ENCODE results near the gene DPY19L1. TPM values are rescaled to one million over a fixed set of nuclear protein-coding genes. Genes with fewer than 3 reads are reported as not detected.
A peak's percentile ranks its signal among the peaks of the same experiment; 100 is the strongest.
"Not testable (repeated sequence)": the region's sequence is repeated elsewhere in the genome, so short reads cannot be mapped to it uniquely, and the experiment has no call there.

DPY19L1 gene
- total RNA-seq = 10 to 100 TPM; 24.9 to 29.5 TPM

DNA sequence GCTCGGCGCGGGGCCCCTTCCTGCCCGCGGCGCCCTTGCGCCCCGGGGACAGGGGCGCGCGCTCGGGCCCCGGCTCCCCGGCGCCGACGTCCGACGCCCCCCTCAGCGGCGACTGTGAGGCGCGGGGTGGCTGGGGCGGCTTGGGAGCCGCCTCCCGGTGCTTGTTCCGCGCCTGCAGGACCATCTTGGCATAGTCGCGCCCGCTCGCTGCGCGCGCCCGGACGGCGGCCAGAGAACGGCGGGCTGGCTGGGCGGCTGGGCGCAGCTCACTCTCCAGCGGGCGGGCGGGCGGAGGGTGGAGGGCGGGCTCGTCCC is at the start of gene DPY19L1:
TSS of gene DPY19L1 (minus strand) at position 275 of the 315 bp plus-strand sequence. CDS start at position 184, 91 bp downstream.
- CTCF ChIA-PET = interaction anchor here (1.3 kb wide), 1 partner anchor 45 kb away, joined by 3 read pairs; no protein-coding TSS in a partner anchor
- DNase-seq = no peak
- Mint-ChIP-seq H3K9me3 (no peaks in the 10 kb centered on the region), H3K27ac (peak within 1 kb of the TSS; percentile 86), H3K4me3 (peak within 1 kb of the TSS; percentile 82), H3K36me3 (ENCODE audit: low read depth) (peaks cover 3% of the 10 kb centered on the region), H3K27me3 (peaks cover 1% of the 10 kb centered on the region), H3K4me1 (peaks cover 35% of the 10 kb centered on the region)
- POLR2A ChIA-PET = no interaction called here

DNA sequence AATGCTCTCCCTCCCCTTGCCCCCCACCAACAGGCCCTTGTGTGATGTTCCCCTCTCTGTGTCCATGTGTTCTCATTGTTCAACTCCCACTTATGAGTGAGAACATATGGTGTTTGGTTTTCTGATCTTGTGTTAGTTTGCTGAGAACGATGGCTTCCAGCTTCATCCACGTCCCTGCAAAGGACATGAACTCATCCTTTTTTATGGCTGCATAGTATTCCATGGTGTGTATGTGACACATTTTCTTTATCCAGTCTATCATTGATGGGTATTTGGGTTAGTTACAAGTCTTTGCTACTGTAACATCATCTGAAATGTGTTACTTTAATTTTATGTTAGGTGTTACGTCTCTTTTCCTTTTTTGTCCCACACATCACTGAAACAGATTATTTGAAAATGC is 42.2 kb upstream of the DPY19L1 start:
- H3K4me1 Mint-ChIP-seq; DNase-seq; POLR2A ChIA-PET; H3K27ac Mint-ChIP-seq; CTCF ChIA-PET; H3K36me3 Mint-ChIP-seq (ENCODE audit: low read depth); H3K9me3 Mint-ChIP-seq; H3K4me3 Mint-ChIP-seq; H3K27me3 Mint-ChIP-seq: not testable (repeated sequence)

DNA sequence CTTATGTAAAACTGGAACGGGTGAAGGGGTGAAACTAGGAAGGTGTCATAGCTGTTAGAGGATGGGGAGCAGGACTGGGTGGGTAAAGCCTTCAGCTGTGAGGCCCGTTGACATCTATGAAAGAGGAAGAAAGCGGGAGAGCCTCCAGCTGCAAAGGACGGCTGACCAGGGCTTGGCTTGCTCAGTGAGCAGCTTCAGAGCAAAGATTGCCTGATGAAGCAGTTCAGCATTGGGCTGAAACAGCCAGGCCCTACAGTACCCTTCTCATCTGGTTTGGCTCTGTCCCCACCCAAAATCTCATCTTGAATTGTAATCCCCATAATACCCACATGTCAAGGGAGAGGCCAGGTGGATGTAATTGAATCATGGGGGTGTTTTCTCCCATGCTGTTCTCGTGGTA is 36.7 kb upstream of the DPY19L1 start:
- not testable (repeated sequence) for H3K27me3 Mint-ChIP-seq, H3K4me3 Mint-ChIP-seq, H3K4me1 Mint-ChIP-seq

DNA sequence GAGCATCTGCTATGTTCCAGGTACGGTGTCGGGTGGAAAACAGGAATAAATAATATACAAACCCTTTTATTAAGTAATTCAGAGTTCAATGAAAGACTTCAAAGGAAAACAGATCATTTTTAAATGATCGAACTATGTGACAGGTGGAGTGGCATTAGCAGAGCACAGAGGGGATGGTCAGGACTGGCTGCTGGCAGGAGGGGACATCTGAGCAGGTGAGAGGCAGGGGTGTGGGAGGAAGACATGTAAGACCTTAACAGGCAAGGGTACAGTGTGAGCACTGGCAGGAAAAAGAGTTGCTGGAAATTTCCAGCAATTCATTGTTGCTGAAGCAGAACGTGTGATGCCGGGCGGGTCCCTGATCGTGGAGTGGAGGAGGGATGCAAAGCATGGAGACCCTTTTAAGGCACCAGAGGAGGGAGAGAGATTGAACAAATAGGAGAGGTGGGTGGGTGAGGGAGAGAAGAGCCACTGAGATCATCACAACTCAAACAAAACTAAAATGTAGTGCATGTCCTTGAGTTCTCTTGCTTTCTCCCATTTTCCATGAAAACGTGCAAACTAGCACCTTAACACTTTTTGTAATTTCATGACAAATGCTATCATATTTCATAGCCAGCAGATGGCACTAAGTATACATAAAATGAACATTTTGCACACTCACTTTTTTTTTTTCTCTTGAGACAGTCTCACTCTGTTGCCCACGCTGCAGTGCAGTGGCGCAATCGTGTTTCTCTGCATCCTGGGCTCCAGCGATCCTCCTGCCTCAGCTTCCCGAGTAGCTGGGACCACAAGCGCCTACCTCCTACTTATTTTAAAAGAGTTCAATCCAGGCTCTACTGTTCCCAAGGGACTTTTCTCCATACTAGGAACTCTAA is 35.9 kb upstream of the DPY19L1 start:
- H3K4me1 Mint-ChIP-seq; H3K9me3 Mint-ChIP-seq; DNase-seq; H3K27ac Mint-ChIP-seq; CTCF ChIA-PET; POLR2A ChIA-PET; H3K27me3 Mint-ChIP-seq; H3K36me3 Mint-ChIP-seq (ENCODE audit: low read depth); H3K4me3 Mint-ChIP-seq: not testable (repeated sequence)

More for the DNA sequence above, 36.7 kb upstream of the DPY19L1 start:
- DNase-seq; H3K36me3 Mint-ChIP-seq (ENCODE audit: low read depth); POLR2A ChIA-PET; CTCF ChIA-PET; H3K27ac Mint-ChIP-seq; H3K9me3 Mint-ChIP-seq: not testable (repeated sequence)

DNA sequence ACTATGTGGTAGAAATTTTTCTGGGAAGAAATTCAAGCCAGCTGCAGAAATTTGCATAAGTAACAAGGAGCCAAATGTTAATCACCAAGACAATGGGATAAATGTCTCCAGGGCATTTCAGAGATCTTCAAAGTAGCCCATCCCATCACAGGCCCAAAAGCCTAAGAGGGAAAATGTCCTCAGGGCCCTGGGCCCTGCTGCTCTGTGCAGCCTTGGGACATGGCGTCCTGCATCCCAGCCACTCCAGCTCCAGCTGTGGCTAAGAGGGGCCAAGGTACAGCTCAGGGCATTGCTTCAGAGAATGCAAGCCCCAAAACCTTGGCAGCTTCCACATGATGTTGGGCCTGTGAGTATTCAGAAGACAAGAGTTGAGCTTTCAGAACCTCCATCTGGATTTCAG is 31.8 kb upstream of the DPY19L1 start:
- H3K27ac Mint-ChIP-seq; H3K36me3 Mint-ChIP-seq (ENCODE audit: low read depth); POLR2A ChIA-PET; H3K9me3 Mint-ChIP-seq; H3K4me3 Mint-ChIP-seq; DNase-seq; H3K4me1 Mint-ChIP-seq; H3K27me3 Mint-ChIP-seq; CTCF ChIA-PET: not testable (repeated sequence)

DNA sequence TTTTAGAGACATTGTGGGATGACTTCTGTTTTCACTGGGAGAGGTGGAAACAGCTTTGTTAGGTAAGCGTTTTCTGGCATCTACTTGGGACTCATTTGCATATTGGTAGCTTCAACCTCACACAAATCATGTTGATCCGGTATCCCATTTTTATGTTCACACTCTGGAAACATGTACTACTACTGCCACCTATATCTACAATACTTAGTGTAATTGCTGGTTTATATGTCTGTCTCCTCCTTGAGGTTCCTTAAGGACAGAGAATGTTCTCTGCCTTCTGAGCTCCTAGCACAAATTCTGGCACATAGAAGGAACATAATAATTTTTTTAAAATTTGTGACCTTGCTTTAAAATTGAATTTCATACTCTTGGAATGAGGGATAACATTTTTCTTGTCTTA is 28.1 kb upstream of the DPY19L1 start:
- POLR2A ChIA-PET; H3K4me3 Mint-ChIP-seq; DNase-seq; H3K27me3 Mint-ChIP-seq; H3K27ac Mint-ChIP-seq; H3K4me1 Mint-ChIP-seq; H3K9me3 Mint-ChIP-seq; CTCF ChIA-PET; H3K36me3 Mint-ChIP-seq (ENCODE audit: low read depth): not testable (repeated sequence)

DNA sequence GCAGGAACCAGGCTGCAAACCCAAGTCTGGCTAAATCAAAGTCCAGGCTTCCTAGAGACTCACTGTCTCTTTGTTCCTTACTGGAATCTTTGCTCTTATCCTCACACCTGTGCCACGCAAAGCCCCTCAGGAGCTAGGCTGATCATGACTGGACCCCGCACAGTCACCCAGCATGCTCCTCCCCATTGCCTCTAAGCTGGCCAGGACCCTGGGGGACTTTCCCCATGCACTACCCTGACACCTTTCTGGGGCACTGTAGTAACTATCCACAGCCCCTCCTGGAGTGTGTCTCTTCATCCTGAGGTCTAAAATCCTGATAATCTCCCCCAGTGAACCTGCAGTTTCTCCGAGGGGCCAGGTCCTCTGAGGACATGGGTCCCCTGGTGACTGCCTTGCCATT is 21.3 kb upstream of the DPY19L1 start:
- H3K4me1 Mint-ChIP-seq; H3K27me3 Mint-ChIP-seq; H3K4me3 Mint-ChIP-seq; H3K27ac Mint-ChIP-seq; POLR2A ChIA-PET; H3K9me3 Mint-ChIP-seq; CTCF ChIA-PET; H3K36me3 Mint-ChIP-seq (ENCODE audit: low read depth); DNase-seq: not testable (repeated sequence)

DNA sequence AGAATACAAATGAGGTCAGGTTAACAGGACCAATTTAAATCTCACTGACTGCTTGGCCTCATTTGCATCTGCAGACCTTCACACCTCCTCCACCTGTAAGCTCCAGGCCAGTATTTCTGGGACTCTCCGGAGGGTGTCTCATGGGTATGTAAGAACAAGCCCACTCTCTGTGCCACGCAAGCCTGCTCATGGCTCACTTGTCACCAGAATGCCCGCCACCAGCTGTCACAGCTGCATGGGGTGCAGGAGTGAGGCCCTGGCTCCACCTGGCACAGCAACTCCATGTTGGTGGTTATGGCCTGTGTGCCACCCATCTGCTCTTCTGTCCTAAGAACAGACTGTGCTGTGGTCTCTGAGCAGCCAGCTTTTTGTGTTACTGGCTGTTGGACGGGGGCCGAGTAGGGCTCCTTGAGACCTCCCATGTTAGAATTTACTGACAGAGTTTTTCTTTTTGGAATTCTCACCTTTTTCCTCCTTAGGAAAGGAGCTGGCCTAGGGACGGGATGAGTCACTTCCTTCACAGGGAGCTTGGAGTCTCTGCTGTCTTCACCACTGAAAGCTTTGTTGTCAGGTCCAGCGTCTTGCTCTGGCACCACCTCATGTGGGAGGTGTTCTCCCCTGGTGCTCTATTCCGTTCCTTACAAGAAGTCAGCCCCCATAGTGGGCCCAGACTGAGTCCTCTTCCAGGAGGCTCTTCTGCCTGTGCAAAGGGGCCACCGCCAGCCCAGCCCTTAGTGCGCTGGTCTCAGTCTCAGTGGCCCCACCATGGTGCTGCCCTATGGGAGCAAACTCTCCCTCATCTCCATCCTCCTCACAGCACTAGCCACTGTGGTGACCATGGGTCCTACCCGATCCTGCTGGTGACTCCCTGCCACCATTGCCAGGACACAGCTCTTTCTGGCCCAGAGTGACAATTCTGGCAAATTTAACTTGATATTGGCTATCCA is 20.5 kb upstream of the DPY19L1 start:
- H3K27me3 Mint-ChIP-seq; H3K27ac Mint-ChIP-seq; H3K4me1 Mint-ChIP-seq; CTCF ChIA-PET; H3K36me3 Mint-ChIP-seq (ENCODE audit: low read depth); H3K9me3 Mint-ChIP-seq; DNase-seq; H3K4me3 Mint-ChIP-seq; POLR2A ChIA-PET: not testable (repeated sequence)

DNA sequence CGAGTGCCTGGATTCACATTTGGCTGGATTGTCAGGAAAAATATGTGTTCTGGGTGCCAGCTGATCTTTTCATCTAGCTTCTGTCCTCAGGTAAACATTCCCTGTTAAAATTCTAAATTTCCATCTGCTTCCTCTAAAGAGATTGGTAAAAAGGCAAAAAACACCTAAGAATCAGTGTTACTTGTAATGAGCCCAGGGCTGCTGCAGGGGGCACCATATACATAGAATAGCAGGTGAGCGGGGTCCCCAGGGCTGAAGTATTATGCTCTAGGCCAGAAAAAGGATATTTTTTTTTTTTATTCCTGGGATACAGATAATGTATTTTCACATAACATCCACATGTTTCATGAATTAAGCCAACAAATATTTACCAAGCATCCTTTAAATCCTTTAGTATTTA is 18.4 kb upstream of the DPY19L1 start:
- H3K4me3 Mint-ChIP-seq; H3K36me3 Mint-ChIP-seq (ENCODE audit: low read depth); H3K9me3 Mint-ChIP-seq; H3K4me1 Mint-ChIP-seq; CTCF ChIA-PET; H3K27ac Mint-ChIP-seq; POLR2A ChIA-PET; DNase-seq: not testable (repeated sequence)
- peaks cover 12% of the 10 kb centered on the region for H3K27me3 Mint-ChIP-seq

DNA sequence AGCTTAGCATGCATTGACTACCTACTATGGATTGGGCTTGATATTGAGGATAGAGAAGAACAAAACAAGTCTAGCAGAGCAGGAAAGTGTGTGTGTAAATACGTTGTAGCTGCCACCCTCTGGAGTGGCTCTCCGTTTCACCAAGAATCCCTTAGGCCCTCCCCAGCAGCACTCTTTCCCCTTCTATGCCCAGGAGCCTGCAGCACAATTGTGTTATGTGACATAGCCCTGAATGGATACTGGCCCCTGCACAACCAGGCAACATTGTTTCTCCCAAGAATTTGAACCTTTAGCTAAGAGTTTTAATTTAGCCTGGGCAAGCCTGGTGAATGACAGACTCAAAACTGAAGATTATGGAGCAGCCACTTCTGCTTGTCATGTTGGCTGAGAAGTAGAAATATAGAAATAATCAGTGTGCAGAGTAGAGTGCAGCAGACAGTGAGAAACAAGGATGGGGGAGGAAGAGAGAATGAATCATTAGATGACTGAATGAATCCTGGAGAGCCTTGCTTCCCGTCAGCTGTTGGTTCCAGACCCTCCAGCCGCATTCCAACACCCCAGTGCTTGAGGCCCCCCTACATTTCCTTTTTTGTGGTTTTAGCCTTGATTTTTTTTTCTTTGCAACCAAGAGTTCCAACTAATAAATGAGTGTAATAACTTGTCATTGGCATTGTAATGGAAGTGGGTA is 16.3 kb upstream of the DPY19L1 start:
- H3K27ac Mint-ChIP-seq; H3K36me3 Mint-ChIP-seq (ENCODE audit: low read depth); H3K4me1 Mint-ChIP-seq; CTCF ChIA-PET; H3K9me3 Mint-ChIP-seq; POLR2A ChIA-PET; DNase-seq; H3K4me3 Mint-ChIP-seq: not testable (repeated sequence)
- peaks cover 12% of the 10 kb centered on the region for H3K27me3 Mint-ChIP-seq

DNA sequence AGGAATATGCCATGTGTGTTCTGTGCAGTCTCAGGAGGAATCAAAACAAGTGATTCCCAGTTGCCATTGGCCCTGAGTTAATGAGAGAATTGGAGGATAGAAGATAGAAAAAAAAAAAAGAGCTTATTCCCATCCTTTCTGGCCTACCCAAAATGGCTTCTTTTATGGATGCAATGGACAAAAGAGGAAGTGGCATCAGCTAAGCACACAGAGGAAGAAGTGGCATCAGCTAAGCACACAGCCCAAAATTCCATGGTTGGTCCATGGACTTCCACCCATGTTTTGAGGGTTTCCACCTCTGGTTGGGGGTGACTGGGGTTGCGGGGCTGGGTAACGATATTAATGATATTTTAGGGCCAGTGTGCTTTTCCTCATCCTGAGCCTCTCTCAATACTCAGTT is 11.1 kb upstream of the DPY19L1 start:
- H3K27ac Mint-ChIP-seq; CTCF ChIA-PET; H3K4me3 Mint-ChIP-seq; H3K4me1 Mint-ChIP-seq; H3K9me3 Mint-ChIP-seq; H3K36me3 Mint-ChIP-seq (ENCODE audit: low read depth); POLR2A ChIA-PET; DNase-seq: not testable (repeated sequence)
- H3K27me3 Mint-ChIP-seq = peaks cover 10% of the 10 kb centered on the region

DNA sequence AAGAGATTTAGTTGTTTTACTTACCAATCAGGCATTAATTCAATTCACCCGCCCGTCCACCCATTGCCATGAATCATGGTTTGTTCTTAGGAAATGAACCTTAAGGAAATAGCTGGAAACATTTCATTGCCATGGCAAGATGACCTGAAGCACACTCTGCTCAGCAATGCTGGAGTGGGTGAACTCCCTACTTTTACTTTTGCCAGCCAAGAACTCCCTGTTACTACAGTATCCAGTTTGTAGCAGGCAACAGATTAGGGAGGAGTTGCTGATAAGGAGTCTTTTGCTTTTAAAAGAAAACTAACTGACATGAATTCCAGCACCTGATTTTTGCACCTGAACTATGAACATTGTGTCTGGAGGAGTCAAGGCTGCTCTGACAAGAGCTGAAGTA is 10.6 kb upstream of the DPY19L1 start:
- POLR2A ChIA-PET; H3K27ac Mint-ChIP-seq; H3K9me3 Mint-ChIP-seq; H3K4me3 Mint-ChIP-seq; DNase-seq; H3K36me3 Mint-ChIP-seq (ENCODE audit: low read depth); CTCF ChIA-PET; H3K4me1 Mint-ChIP-seq: not testable (repeated sequence)
- peaks cover 12% of the 10 kb centered on the region for H3K27me3 Mint-ChIP-seq

DNA sequence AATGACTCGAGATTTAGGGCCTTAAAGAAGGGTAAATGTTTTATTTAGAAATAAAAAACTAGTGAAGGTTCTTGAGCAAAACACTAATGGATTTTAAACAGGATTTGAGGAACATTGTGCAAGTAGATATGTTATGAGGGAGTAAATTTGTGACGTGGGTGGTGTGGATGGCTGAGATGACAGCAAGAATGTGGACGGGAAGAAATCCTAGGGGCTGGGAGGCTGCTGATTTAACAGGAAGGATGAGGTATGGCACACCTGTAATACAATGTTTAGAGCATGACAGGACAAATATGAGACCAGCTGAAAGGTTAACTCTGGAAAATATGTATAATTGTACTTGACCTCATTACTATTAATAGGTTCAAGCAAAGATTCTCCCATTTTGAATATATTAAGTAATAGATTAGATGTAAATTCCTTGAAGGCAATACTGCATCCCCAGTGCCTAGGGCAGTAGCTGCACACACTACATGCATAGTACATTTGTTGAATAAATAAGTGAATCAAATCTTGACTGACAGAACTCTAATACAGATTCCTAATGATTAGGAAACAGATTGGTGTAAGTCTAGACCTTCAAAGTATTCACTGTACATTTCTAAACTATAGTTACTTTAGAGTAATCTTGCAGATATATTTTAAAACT is 10.1 kb upstream of the DPY19L1 start:
- CTCF ChIA-PET; H3K4me3 Mint-ChIP-seq; POLR2A ChIA-PET; H3K36me3 Mint-ChIP-seq (ENCODE audit: low read depth); DNase-seq; H3K9me3 Mint-ChIP-seq; H3K27ac Mint-ChIP-seq; H3K4me1 Mint-ChIP-seq: not testable (repeated sequence)
- H3K27me3 Mint-ChIP-seq = peaks cover 15% of the 10 kb centered on the region
